H9 (cell line): ENCODE results near the gene ALX3. TPM values are rescaled to one million over a fixed set of nuclear protein-coding genes. Genes with fewer than 3 reads are reported as not detected.

Experiments used
- DNase-seq: peaks from one replicate; pipeline ENCODE4 v3.0.0-alpha.2; 2017
- H2AFZ ChIP-seq: one replicate; pipeline ENCODE4 v1.6.1; 2013; ENCODE audit warnings: mild to moderate bottlenecking, low read length, control low read depth, moderate library complexity
- H2AK5ac ChIP-seq: 2 replicates; pipeline ENCODE4 v1.6.1; 2013; ENCODE audit warnings: low read length, control low read depth, mixed read lengths; ENCODE audit not compliant: insufficient read length
- H2BK120ac ChIP-seq: one replicate; pipeline ENCODE4 v1.6.1; 2013; ENCODE audit warnings: low read depth, mild to moderate bottlenecking, low read length, control low read depth, inconsistent platforms; ENCODE audit not compliant: poor library complexity, severe bottlenecking
- H2BK12ac ChIP-seq: 2 replicates; pipeline ENCODE4 v1.6.1; 2013; ENCODE audit warnings: low read length, control low read depth, mixed read lengths, low read depth; ENCODE audit not compliant: insufficient read length
- H2BK15ac ChIP-seq: 2 replicates; pipeline ENCODE4 v1.6.1; 2013; ENCODE audit warnings: low read depth, low read length, control low read depth
- H2BK20ac ChIP-seq: one replicate; pipeline ENCODE4 v1.6.1; 2013; ENCODE audit warnings: low read depth, mild to moderate bottlenecking, low read length, control low read depth, inconsistent platforms; ENCODE audit not compliant: poor library complexity, severe bottlenecking
- H2BK5ac ChIP-seq: 2 replicates; pipeline ENCODE4 v1.6.1; 2013; ENCODE audit warnings: low read length, control low read depth, mixed read lengths; ENCODE audit not compliant: insufficient read length
- H3K14ac ChIP-seq: 2 replicates; pipeline ENCODE4 v1.6.1; 2013; ENCODE audit warnings: low read length, control low read depth; ENCODE audit not compliant: insufficient read depth
- H3K18ac ChIP-seq: 2 replicates; pipeline ENCODE4 v1.6.1; 2013; ENCODE audit warnings: low read depth, mild to moderate bottlenecking, mixed read lengths, low read length, control low read depth; ENCODE audit not compliant: insufficient read length
- H3K23ac ChIP-seq: 2 replicates; pipeline ENCODE4 v1.6.1; 2013; ENCODE audit warnings: low read length, control low read depth, mixed read lengths, low read depth; ENCODE audit not compliant: insufficient read length
- H3K23me2 ChIP-seq: 2 replicates; pipeline ENCODE4 v1.6.1; 2013; ENCODE audit warnings: low read depth, mild to moderate bottlenecking, mixed read lengths, low read length, control low read depth; ENCODE audit not compliant: insufficient read length, poor library complexity, severe bottlenecking
- H3K27ac ChIP-seq: 2 replicates; pipeline ENCODE4 v1.5.1; 2013; ENCODE audit warnings: low read length, control low read depth, mixed read lengths, low read depth; ENCODE audit not compliant: insufficient read length
- H3K27me3 ChIP-seq: 2 replicates; pipeline ENCODE4 v1.6.1; 2013; ENCODE audit warnings: low read length, control low read depth, inconsistent platforms; ENCODE audit not compliant: insufficient read depth
- H3K4ac ChIP-seq: 2 replicates; pipeline ENCODE4 v1.6.1; 2013; ENCODE audit warnings: low read depth, mild to moderate bottlenecking, control low read depth, inconsistent platforms, low read length, moderate library complexity
- H3K4me1 ChIP-seq: 2 replicates; pipeline ENCODE4 v1.6.1; 2013; ENCODE audit warnings: low read length, control low read depth, inconsistent platforms; ENCODE audit not compliant: insufficient read depth
- H3K4me2 ChIP-seq: 2 replicates; pipeline ENCODE4 v1.6.1; 2013; ENCODE audit warnings: low read length, control low read depth, mixed read lengths; ENCODE audit not compliant: insufficient read length, insufficient read depth
- H3K56ac ChIP-seq: 2 replicates; pipeline ENCODE4 v1.6.1; 2013; ENCODE audit warnings: low read depth, mild to moderate bottlenecking, mixed read lengths, low read length, control low read depth; ENCODE audit not compliant: insufficient read length
- H3K79me1 ChIP-seq: 2 replicates; pipeline ENCODE4 v1.6.1; 2013; ENCODE audit warnings: low read depth, mild to moderate bottlenecking, moderate library complexity, low read length, control low read depth, inconsistent platforms; ENCODE audit not compliant: insufficient read depth, poor library complexity, severe bottlenecking
- H3K79me2 ChIP-seq: 2 replicates; pipeline ENCODE4 v1.6.1; 2013; ENCODE audit warnings: low read length, control low read depth, inconsistent platforms; ENCODE audit not compliant: insufficient read depth
- H3K9ac ChIP-seq: 2 replicates; pipeline ENCODE4 v1.6.1; 2013; ENCODE audit warnings: low read length, control low read depth, mixed read lengths; ENCODE audit not compliant: insufficient read length; ENCODE audit errors: extremely low read depth
- H3K9me3 ChIP-seq: one replicate; pipeline ENCODE4 v1.6.1; 2013; ENCODE audit warnings: low read depth, low read length, inconsistent platforms; ENCODE audit not compliant: control insufficient read depth
- H3T11ph ChIP-seq: one replicate; pipeline ENCODE4 v1.6.1; 2013; ENCODE audit warnings: mild to moderate bottlenecking, low read length, control low read depth, inconsistent platforms
- H4K20me1 ChIP-seq: one replicate; pipeline ENCODE4 v1.6.1; 2013; ENCODE audit not compliant: control insufficient read depth, insufficient read length, insufficient read depth
- H4K5ac ChIP-seq: 2 replicates; pipeline ENCODE4 v1.6.1; 2013; ENCODE audit warnings: low read depth, mild to moderate bottlenecking, mixed read lengths, low read length, control low read depth; ENCODE audit not compliant: insufficient read length
- H4K8ac ChIP-seq: replicated peaks from 2 replicates; pipeline ENCODE4 v1.6.1; 2013; ENCODE audit warnings: low read length, control low read depth, mixed read lengths, low read depth; ENCODE audit not compliant: insufficient read length
- H4K91ac ChIP-seq: 2 replicates; pipeline ENCODE4 v1.6.1; 2013; ENCODE audit warnings: low read depth, mild to moderate bottlenecking, moderate library complexity, mixed read lengths, low read length, control low read depth; ENCODE audit not compliant: insufficient read length
- H3K27ac Mint-ChIP-seq, 3 experiments: 2 replicates in 2 of 3; 3 replicates in 1 of 3; pipeline ENCODE4 v1.8.0; 2020 to 2021; ENCODE audit warnings: mixed read lengths in 3 of 3, mild to moderate bottlenecking in 1 of 3, moderate library complexity in 1 of 3
- H3K27me3 Mint-ChIP-seq: 2 replicates; pipeline ENCODE4 v1.8.0; 2021; ENCODE audit warnings: low read depth, mild to moderate bottlenecking, moderate library complexity, mixed read lengths
- H3K36me3 Mint-ChIP-seq, 3 experiments: 2 replicates in 2 of 3; 3 replicates in 1 of 3; pipeline ENCODE4 v1.8.0; 2020 to 2021; ENCODE audit warnings: low read depth in 3 of 3, mixed read lengths in 3 of 3; ENCODE audit not compliant: insufficient read depth in 1 of 3
- H3K4me1 Mint-ChIP-seq, 2 experiments: 2 replicates each; pipeline ENCODE4 v1.8.0; 2020; ENCODE audit warnings: mixed read lengths in 2 of 2
- H3K4me3 Mint-ChIP-seq, 2 experiments: 2 replicates in 1 of 2; 3 replicates in 1 of 2; pipeline ENCODE4 v1.8.0; 2020 to 2021; ENCODE audit warnings: mild to moderate bottlenecking in 2 of 2, mixed read lengths in 2 of 2, moderate library complexity in 1 of 2
- H3K9me3 Mint-ChIP-seq, 2 experiments: 2 replicates in 1 of 2; 3 replicates in 1 of 2; pipeline ENCODE4 v1.8.0; 2020; ENCODE audit warnings: mild to moderate bottlenecking in 2 of 2, mixed read lengths in 2 of 2, moderate library complexity in 1 of 2
- CTCF ChIP-seq: fragments of 200-600 bp; sonication (generic); conservative IDR thresholded peaks from 3 replicates; pipeline ENCODE4 v1.8.0; 2021; ENCODE audit warnings: antibody characterized with exemption, mild to moderate bottlenecking
- WGBS: extraction: QIAGEN DNeasy Blood & Tissue Kit; methylation state at CpG from one replicate; pipeline ENCODE4 v1.1.7; 2013; ENCODE audit warnings: missing lambda C conversion rate, low lambda C conversion rate, mixed read lengths; ENCODE audit not compliant: insufficient read length; ENCODE audit errors: extremely low coverage; 5-methylcytosine and 5-hydroxymethylcytosine counted together
- total RNA-seq: library from RNA; stranded (reverse); gene quantifications from 2 replicates; pipeline ENCODE4 v1.2.1, GENCODE V29; 2021

The ALX3 gene
- total RNA-seq, 1 experiment from 2014 or later = not detected

GRCh38 chr1:110049801-110050601 is 20.5 kb downstream of the ALX3 start:
- no peak overlapping the region for H3K9ac ChIP-seq
- Mint-ChIP-seq H3K27ac (peak overlapping the region in 1 of 3 experiments; percentile 40; a peak in 2 of 7 replicates), H3K27me3 (no peaks in the 10 kb centered on the region), H3K4me3 (no peak overlapping the region), H3K9me3 (no peaks in the 10 kb centered on the region), H3K36me3 (peaks cover 46 to 97% (median 91%) of the 10 kb centered on the region in 3 experiments), H3K4me1 (no peaks in the 10 kb centered on the region)
- no peak overlapping the region for H2AFZ ChIP-seq
- H3K27me3 ChIP-seq = no peaks in the 10 kb centered on the region
- H2BK15ac ChIP-seq = no peak overlapping the region
- no peak overlapping the region for H4K5ac ChIP-seq
- DNase-seq = no peak
- no CpG with 5 or more reads among the region's 11 CpGs for WGBS
- no peaks in the 10 kb centered on the region for H3K79me2 ChIP-seq
- H3K79me1 ChIP-seq = no peaks in the 10 kb centered on the region
- no peak overlapping the region for H3K4ac ChIP-seq
- H4K8ac ChIP-seq = no peak overlapping the region
- H3K23ac ChIP-seq = no peak overlapping the region
- no peak overlapping the region for H3K18ac ChIP-seq
- H2BK20ac ChIP-seq = no peak overlapping the region
- H2AK5ac ChIP-seq = no peak overlapping the region
- H3K23me2 ChIP-seq = no peaks in the 10 kb centered on the region
- no peak overlapping the region for H3K4me2 ChIP-seq
- H3K56ac ChIP-seq = no peak overlapping the region
- H3T11ph ChIP-seq = no peak overlapping the region
- H2BK12ac ChIP-seq = no peak overlapping the region
- H3K14ac ChIP-seq = no peak overlapping the region
- no peak overlapping the region for H2BK5ac ChIP-seq
- H4K91ac ChIP-seq = no peak overlapping the region
- H3K27ac ChIP-seq = no peak overlapping the region
- H3K4me1 ChIP-seq = no peaks in the 10 kb centered on the region
- H2BK120ac ChIP-seq = no peak overlapping the region
- no peak for TF ChIP-seq CTCF
- no peaks in the 10 kb centered on the region for H3K9me3 ChIP-seq
- no peaks in the 10 kb centered on the region for H4K20me1 ChIP-seq
